T1000 (cell line): ENCODE results near the gene CTSS.
"Not testable (repeated sequence)": the region's sequence is repeated elsewhere in the genome, so short reads cannot be mapped to it uniquely, and the experiment has no call there.

ENCODE experiments used
- DNase-seq: peaks from one replicate; lab custom pipeline; 2025; ENCODE audit warnings: mixed read lengths; lab: John Stamatoyannopoulos, UW

Gene CTSS

DNA sequence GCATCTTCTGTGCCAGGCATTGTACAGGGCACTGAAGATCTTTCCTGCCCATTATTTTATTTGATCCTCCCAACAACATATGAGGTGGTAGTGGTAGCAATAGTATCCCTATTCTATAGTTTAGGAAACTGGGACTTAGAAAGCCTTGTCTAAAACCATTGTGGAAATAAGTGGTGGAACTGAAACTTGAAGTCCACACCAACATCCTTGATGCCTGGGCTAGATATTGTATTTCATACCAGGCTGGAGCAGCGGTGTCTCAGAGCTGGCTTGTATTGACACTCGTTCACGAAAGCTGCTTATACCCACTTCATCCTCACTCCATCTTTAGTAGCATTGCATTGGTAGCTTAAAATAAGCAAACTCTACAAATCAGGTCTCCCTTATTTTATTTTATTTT, 9.7 kb upstream of the CTSS start:
- no peak for DNase-seq

GRCh38 chr1:150772326-150772725, 6.7 kb upstream of the CTSS start:
- no peak for DNase-seq

GRCh38 chr1:150767704-150768103, 2.1 kb upstream of the CTSS start:
- not testable (repeated sequence) for DNase-seq

- DNase-seq, result not testable (repeated sequence)
Measured at GRCh38 chr1:150765977-150766301, 361 bp upstream of the CTSS start.

- DNase-seq, result no peak
Measured at GRCh38 chr1:150764617-150765101, 919 bp downstream of the CTSS start.

GRCh38 chr1:150763018-150763417, 2.6 kb downstream of the CTSS start:
- DNase-seq, result no peak

- no peak for DNase-seq
Measured at GRCh38 chr1:150762552-150762951, 3.0 kb downstream of the CTSS start.

DNA sequence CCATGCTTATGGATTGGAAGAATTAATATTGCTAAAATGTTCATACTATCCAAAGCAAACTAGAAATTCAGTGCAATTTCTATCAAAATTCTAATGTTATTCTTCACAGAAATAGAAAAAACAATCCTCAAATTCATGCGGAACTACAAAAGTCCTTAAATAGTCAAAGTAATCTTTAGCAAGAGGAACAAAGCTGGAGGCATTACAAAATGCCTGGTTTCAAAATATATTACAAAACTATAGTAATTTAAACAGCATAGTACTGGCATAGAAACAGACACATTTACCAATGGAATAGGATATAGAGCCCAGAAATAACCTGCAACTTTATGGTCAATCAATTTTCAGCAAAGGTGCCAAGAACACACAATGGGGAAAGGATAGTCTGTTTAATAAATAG, 3.8 kb downstream of the CTSS start:
- no peak for DNase-seq

GRCh38 chr1:150760013-150760412, 5.6 kb downstream of the CTSS start:
- DNase-seq, result no peak

DNA sequence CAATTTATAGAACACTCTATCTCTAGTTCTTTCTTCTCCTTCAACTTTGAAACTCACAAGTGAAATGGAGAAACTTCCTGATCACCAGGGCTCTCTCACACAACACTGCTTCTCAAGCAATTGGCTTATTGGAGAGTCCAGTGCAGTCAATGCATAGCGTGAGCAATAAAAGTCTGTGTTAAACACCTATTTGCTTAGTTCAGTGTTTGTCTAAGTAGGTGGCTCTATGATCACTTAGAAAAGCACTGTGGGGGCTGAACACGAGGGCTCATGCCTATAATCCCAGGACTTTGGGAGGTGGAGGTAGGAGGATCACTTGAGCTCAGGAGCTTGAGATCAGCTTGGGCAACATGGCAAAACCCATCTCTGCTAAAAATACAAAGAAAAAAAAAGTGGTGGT, 12.2 kb downstream of the CTSS start:
- DNase-seq, result no peak

DNA sequence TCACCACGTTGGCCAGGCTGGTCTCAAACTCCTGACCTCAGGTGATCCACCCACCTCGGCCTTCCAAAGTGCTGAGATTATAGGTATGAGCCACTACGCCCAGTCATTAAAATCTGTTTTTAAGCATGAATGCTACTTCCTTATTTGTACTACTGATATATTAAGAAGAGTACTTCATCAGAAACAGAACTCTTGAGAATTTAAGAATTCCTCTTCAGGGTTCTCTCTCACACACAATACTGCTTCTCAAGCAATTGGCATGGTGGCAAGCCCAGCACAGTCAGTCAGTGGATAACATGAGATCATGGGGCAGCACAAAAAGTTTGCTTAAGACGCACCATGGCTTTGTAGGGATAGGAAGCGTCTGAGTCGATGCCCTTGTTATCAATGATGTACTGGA, 14.1 kb downstream of the CTSS start:
- no peak for DNase-seq

DNA sequence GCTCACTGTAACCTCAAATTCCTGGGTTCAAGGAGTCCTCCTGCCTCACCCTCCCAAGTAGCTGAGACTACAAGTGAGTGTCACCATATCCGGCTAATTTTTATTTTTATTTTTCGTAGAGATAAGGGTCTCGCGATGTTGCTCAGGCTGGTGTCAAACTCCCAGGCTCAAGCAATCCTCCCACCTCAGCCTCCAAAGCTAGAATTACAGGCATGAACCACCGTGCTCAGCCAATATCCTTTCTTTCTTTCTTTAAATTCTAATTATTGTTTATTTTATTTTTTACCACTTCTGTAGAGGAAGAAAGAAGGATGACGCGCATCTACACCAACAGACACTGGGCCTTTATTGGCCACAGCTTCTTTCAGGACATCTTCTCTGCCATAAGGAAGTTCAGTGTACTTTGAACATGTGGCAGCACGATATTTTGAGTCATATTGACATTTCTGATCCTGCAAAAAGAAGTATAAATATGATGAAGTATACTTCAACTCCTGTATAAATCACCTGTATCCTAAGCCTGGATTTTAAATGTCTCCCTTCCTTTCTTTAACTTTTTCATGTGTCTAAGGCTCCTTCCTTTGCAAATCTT, 15.8 kb downstream of the CTSS start:
- no peak for DNase-seq

DNA sequence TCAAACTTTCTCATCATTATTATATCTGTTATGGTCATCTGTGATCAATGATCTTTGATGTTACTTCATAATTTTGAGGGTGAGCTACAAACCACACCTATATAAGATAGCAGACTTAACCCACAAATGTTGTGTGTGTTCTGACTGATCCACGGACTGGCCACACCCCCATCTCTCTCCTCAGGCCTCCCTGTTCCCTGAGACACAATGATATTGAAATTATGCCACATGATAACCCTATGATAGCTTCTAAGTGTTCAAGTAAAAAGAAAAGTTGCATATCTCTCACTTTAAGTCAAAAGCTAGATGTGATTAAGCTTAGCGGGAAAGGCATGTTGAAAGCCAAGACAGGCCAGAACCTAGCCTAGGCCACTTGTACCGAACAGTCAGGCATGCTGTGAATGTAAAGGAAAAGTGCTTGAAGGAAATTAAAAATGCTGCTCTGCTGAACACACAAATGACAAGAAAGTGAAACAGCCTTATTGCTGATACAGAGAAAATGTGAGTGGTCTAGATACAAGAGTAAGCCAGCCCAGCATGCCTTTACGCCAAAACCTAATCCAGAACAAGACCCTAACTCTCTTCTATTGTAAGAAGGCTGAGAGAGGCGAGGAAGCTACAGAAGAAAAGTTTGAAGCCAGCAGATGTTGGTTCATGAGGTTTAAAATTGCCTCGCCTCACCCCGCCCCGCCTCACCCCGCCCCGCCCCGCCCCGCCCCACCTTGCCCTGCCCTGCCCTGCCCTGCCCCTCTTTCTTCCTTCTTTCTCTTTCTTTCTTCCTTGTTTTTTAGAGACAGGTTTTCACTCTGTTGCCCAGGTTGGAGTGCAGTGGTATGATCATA, 16.5 kb downstream of the CTSS start:
- no peak for DNase-seq

DNA sequence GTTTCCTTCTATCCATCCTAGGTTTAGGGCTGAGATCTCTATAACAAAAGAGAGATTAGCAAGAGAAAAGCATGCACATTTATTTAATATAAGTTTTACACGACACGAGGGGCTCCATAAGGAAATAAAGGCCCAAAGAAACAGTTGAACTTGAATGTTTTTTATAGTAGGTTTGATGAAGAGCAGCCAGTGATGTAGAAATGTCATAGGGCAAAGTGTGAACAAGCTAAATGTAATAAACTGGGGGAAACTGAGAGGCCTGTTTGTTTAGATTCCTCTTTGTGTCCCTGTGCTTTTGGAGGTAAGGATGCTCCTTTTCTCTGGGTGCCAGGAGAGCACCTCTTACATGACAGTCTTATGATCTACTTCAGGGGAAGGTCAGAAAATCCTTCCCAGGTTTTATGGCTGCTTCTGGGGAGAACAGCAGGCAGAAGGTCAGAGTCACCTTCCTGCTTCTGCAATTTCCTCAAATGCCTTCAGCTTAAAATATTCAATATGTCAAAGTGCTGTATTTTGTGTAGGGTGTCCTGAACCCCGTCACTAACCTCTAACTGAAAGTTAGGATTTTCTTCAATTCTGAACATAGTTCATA, 35.4 kb downstream of the CTSS start:
- DNase-seq, result no peak

- no peak for DNase-seq
Measured at GRCh38 chr1:150724336-150724735, 41.2 kb downstream of the CTSS start.

GRCh38 chr1:150720703-150721102, 44.9 kb downstream of the CTSS start, which contains the start of gene HORMAD1:
Gene HORMAD1, minus strand, starts transcription at chr1:150720895. Its CDS starts 1,390 bp downstream, at chr1:150719505.
- no peak for DNase-seq

DNA sequence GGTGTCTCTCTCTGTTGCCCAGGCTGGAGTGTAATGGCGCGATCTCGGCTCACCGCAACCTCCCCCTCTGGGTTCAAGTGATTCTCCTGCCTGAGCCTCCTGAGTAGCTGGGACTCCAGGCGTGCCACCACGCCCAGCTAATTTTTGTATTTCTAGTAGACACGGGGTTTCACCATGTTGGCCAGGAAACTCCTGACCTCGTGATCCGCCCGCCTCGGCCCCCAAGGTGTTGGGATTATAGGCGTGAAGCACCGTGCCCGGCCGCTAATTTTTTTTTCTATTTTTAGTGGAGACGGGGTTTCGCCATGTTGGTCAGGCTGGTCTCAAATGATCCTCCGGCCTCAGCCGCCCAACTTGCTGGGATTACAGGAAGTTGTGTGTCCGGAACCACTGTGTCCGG, 45.5 kb downstream of the CTSS start:
- no peak for DNase-seq

GRCh38 chr1:150718225-150718891, 47.2 kb downstream of the CTSS start:
- DNase-seq, result no peak

DNA sequence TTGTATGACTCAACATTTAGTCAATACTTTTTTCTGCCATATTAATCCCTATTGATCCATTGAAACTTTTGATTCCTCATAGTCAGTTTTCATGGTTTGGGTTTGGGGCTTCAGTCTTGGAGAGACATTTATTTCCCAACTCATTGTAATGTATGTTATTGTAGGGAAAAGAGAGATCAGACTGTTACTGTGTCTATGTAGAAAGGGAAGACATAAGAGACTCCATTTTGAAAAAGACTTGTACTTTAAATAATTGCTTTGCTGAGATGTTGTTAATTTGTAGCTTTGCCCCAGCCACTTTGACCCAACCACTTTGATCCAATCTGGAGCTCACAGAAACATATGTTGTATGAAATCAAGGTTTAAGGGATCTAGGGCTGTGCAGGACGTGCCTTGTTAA, 56.5 kb downstream of the CTSS start:
- not testable (repeated sequence) for DNase-seq

DNA sequence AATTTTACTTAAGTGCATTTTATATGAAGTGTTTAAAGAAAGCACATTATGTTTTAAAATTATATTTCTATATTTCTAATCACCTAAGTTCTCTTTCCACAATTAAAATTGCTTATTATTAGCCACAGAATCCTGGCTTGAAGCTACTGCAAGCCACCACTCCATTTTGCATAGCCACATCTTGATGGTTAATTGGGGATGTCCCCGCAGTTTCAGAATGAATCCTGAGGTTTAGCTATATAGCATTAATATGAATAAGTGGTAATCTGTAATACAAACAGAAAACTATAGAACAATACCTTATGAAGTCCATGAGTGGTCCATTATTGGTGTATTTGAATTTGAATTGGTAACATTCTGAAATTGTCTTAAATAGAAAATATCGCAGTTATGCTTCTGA, 57.0 kb downstream of the CTSS start:
- DNase-seq, result no peak

- no peak for DNase-seq
Measured at GRCh38 chr1:150706091-150706490, 59.5 kb downstream of the CTSS start.

- no peak for DNase-seq
Measured at GRCh38 chr1:150703427-150703826, 62.2 kb downstream of the CTSS start.
